NCI-H2081 treated with DMSO at 0.1 percent for 48 hours (cell line): ENCODE measurements around the gene NT5DC3.

Experiments
- DNase-seq: peaks from one replicate; lab custom pipeline; 2025; lab: John Stamatoyannopoulos, UW

The NT5DC3 gene

DNA sequence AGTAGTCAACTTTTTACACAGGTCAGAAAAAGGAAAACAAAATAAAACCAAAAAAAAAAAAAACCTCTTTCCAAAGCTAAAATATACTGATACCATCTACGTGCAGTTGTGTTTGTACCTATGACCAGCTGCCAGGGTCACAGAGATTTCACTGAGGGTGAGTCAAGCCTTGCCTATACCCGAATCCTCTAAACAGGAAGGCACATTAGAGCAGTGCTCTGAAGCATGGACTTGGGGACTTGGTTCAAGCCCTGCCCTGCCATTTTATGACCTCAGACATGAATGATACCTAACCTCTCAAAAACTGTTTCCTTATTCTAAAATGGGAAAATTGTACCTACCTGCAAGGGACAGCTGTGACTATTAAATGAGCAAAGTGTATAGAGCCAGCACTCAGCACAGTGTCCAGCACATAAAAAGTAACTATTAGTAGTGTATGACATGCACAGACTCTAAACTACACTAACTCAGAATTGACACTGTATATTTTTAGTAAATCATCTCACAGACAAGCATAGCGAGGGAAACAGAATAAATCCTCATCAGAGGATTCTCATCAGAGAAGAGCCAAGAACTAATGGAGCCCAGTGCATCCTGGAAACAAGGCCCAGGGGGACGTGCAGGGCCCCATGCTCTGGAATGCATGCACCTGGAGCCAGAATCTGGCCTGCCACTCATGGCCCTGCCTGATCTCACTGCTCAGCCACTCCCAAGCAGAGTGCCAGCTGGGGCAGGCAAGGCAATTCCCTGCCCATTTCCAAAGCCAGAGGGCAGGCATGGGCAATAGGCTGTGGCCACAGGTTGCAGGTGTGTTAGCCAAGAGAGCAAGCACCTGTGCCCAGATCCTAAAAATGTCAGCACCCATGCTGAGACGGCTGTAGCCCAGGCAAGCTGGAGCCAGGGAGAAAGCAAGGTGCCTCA is 57.0 kb downstream of the NT5DC3 start:
- DNase-seq = no peak

DNA sequence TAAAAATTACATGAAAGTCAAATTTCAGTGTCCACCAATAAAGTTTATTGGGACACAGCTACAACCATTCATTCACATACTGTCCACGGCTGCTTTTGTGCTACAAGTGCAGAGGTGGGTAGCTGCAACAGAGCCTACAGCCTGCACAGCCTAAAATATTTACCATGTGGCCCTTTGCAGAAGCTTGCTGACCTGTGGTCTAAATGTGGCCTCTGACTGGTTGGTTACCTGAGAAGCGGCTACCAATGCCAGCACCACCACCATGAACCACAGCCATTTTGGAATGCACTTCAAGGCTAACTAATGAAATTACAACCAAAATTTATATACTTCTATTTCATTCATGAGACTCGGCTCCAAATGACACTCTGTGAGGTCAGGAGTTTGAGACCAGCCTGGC is 58.6 kb downstream of the NT5DC3 start:
- no peak for DNase-seq

DNA sequence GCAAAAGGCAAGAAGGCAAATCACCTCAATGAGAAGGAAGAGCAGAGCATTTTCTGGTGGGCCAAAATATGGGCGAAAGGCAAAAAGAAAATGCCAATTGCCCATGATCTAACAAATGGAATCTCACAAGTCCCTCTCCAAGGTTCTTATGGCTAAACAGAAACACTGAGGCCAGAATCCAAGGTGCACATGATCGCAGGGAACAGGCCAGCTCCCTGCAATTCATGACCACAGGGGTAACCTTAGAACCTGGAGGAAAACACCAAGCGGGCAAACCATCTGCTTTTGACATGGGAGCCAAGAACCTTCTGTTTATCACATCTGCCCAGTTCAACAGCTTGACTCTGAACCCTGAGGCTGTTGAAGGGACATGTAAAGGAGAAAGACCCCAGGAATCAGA is 60.0 kb downstream of the NT5DC3 start:
- DNase-seq = no peak

DNA sequence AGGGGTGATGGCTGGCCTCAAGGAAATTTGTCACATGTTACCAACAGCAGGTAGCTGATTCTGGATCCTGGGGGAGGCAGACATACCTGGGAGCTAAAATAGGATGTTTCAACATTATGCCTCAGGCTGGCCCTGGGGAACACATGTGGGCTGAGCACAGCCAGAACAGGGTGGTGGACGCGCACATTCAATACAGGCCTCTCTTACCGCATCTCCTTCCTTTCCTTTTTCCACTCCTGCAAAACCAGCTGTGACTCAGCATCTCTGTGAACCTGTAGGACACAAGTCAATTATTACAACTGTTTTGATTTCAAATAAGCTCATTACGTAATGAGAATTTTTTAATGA is 61.0 kb downstream of the NT5DC3 start:
- no peak for DNase-seq

DNA sequence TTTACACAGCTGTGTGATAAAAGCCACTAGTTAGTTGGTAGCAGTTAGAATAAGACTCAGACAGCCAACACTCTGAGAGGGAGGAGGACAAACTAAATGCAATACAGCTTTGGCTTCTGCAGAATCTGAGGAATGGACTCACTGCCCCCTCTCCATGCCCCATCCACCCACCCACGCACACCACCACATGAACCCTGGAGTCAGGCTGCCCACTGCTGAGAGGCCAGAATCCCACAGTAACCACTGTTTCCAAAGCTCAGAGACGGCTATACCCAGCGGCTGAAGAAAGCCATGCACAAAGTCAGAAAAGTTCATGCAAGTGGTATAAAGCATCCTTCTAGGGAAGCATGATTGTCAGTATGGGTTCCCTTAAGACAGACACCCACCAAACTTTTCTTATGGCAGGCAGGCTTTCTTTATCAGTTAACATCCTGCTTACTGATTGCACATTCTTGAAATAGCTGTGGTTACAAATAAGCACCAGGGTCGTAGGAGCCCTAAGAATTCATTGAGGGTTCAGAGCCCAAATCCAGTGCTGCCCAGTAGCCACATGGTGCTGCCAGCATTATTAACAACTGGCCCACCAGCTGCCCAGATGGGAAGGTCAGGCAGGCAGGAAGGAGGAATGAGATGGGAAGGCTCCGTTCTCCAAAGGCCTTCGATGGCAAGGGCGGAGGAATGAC is 61.5 kb downstream of the NT5DC3 start:
- DNase-seq = no peak

DNA sequence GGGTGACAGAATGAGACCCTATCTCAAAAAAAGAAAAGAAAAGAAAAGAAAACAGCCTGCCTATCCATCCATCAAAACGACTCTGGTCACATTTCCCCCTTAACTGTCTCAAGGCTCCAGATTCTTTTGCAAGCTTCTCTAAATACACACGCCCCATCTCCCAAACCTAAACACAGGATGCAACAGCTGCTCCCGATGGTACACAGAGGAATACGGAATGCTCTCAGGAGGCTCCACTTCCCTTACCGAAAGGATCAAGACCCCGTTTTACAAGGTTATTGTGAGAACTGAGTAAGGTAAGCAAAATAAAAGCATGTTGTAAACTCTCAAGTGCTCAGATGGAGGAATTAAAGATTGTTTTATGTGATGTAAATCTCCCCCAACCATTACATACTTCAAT is 62.3 kb downstream of the NT5DC3 start:
- DNase-seq = no peak

DNA sequence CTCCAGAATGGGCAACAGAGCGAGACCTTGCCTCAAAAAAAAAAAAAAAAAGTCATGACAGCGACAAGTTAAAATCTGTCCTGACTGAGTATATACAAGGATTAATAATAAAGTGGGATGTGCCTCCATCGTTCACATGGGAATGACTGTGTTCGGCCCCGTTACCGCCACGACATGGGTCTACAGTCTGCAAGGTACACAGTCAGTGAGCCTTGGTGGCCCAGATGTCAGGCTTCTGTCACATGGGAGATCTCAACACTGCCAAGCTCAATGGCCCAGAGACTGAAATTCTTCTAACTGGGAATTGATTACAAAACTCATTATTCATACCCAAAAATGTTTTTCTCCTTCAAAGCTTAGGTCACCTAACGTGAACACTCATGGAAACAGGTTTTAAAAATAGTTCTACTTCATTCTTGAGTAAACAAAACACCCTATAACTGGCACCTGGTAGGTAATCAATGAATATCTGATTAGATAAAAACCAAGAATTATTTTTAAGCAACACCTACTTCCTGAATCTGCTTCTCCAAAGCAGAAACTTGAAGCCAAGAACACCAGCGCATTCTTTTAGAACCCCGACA is 66.0 kb downstream of the NT5DC3 start:
- no peak for DNase-seq

DNA sequence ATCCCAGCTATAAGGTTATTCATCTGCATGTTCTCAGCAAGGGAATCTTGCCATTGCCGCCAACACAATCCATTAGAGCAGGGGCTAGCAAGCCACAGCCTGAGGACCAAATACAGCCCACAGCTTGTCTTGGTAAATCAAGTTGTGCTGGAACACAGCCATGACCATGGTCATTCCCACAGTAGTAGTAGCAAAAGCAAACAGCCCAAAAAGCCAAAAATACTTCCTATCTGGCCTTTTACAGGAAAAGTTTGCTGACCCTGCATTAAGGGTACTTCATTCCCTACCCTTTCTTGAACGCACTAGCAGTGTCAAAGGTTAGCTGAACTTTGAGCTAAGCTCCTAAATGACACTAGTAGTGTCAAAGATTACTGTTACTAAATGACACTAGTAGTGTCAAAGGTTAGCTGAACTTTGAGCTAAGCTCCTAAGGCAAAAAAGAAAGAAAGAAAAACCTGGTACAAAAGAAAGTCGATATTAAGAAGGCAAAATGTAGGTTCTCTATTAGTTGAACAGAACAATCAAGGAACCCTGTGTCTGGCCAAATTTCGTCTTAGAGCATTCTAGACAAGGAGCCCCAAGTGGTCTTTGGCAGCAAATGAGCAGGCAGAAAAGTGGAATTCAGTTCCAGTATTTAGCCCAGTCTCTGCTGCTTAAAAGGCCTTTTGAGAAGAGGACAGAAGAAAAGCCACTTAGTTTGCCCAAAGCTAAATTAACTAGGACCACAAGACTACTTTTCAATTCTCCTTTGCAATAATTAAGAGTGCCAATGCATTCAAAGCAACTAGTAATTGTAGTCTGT is 67.7 kb downstream of the NT5DC3 start:
- DNase-seq = no peak

DNA sequence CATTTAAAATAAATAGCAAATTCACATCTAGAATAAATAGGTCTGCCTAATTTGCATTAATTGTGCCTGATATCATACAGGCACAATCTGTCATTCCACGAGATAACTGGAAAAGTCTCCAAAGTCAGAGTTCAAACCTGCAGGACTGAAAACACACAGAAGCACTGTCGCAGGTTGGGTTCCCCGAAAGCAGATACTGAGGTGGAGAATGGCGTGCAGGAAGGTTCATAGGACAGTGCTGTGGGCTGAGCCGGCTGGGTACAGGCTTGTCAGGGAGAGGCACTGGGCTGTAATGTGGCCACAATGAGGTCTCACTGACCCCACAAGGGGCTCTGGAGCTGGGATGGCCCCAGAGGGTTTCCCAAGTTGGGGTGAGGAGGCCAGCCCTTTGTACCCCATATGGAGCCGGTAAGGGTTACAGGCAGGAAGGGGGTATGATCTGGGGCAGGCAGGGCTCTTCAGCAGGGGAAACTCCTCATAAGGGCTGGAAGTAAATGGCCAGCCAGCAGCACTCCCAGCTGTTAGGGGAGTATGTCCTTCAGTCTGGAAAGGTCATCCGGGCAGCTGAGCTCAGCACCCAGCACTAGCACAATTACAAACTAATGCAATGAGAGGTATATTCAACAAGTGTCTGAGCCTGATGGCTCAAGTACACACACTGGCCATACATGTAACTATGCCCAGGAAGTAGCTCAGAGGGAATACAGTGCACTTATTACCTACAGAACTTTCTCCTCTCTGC is 68.5 kb downstream of the NT5DC3 start:
- DNase-seq = no peak

DNA sequence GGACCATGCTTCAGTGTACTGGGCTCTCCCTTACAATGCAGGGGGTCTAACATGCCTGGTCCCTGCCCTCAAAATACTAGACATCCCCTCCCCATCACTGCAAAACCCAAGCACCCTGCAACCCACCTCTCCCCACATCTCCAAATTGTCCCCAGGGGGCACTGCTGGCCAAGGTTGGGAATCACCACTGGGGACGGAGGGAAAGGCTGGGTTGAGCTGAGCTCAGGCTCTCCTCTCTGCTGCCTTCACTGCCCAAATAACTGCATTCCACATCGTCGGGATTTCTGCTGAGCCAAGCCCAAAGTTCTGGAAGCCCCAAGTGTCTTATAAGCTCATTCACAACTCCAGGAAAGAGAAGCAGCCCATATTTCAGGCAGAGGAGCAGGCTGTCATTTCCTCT is 69.6 kb downstream of the NT5DC3 start:
- DNase-seq = no peak

DNA sequence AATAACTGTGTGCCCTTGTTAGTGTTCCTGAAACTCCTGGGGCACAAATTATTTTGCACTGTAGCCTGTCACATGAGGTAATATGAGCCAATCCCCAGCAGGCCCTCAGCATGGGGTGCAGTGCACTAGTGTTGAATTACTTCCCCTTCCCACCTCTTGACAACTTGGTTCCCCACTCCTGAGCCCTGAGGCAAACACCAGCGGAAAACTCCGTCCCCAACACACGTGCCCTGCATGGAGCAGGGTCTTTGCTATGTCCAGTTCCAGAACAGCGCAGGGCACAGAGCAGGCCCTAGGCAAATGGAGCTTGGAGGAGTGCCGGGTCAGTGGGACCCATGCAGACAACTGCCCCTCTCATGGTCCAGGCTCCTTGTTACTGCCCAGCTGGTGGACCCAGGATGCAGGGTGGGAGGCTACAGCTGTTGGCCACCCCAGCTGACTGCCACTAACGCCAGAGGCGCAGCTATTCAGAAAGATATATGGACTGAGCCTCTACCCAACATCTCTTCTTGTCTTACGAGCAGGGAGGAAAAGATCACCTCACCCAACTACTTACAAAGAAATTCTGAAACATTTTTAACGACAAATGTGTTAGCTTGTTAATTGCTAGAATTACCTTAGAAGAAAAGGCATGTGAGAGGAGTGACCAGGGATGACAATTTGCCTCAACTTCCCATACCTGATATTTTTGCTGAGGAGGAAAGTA is 71.6 kb downstream of the NT5DC3 start:
- DNase-seq = no peak

DNA sequence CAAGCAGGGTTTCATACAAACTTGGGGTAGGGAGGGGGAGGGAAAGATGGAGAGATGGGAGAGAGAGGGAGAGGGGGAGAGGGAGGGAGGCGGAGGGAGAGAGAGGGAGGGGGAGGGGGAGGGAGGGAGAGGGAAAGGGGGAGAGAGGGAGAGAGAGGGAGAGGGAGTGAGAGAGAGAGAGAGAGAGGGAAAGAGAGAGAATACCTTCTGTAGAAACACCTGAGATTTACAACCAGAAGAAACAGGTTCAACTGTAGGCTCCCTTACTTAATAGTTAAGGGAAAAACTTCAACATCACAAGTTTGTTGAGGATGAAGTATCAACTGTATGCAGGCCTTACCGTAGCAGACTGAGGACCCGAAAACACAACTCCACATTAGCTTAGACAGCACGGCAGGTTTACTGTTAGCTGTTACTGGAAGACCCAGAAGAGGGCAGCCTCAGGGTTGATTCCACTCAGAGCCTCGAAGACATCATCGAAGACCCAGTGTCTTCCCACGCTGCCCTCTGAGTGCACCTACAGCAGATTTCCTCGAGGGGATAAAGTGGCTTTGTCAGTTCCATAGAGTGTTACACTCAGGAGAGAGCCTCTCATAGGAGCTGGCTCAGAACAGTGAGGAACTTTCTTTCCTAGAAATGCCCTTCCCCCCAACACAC is 72.4 kb downstream of the NT5DC3 start:
- no peak for DNase-seq

DNA sequence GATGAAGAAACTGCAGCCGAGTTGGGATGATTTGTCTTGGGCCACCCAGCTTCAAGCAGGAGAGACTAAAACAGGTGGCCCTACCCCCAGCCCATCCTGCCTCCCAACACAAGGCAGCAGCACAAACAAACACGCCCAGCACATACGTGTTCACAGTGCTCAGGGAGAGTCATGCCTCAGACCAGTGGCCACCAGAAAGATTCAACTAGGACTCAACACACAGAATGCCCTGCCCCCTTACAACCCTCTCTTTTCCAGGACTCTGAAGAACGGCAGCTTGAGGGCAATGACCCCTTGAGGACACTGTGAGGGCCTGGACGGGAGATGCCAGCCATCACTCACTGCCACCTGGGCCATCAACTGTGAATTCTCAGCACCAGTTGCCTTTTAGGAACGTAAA is 75.0 kb downstream of the NT5DC3 start:
- DNase-seq = no peak

DNA sequence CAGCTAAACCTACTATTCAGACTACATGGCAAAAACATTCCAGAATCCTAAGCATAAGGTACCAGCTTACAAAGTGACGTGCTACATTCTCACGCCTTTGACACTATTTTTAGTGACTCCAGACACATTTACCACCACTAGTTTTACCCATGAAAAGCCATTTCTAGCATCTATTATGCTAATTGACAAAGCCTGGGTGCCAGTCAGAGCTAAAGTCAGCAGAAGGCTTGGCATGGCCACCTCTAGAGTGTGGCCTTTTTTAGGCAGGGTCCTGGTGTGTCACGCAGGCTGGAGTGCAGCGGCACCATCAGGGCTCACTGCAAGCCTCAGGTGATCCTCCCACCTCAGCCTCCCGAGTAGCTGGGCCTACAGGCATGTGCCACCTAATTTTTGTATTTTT is 75.7 kb downstream of the NT5DC3 start:
- no peak for DNase-seq

DNA sequence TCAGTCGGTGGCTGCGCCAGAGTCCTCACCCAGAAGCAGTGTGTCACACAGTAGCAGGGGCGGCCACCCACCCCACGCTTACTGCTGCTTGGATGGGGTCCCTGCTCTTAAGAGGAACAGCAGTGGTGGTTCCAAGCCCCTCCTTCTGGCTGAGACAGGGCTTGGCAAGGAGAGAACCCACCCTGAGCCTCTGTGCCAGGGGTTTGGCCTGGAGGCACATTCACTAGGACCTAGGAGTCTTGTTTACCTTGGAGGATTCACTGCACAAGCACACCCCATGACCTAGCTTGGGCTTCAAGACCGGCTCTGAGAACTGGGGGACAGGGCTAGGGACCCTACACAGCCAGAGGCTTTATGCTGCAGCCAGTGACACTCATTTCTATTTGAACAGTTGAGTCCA is 78.6 kb downstream of the NT5DC3 start:
- no peak for DNase-seq

DNA sequence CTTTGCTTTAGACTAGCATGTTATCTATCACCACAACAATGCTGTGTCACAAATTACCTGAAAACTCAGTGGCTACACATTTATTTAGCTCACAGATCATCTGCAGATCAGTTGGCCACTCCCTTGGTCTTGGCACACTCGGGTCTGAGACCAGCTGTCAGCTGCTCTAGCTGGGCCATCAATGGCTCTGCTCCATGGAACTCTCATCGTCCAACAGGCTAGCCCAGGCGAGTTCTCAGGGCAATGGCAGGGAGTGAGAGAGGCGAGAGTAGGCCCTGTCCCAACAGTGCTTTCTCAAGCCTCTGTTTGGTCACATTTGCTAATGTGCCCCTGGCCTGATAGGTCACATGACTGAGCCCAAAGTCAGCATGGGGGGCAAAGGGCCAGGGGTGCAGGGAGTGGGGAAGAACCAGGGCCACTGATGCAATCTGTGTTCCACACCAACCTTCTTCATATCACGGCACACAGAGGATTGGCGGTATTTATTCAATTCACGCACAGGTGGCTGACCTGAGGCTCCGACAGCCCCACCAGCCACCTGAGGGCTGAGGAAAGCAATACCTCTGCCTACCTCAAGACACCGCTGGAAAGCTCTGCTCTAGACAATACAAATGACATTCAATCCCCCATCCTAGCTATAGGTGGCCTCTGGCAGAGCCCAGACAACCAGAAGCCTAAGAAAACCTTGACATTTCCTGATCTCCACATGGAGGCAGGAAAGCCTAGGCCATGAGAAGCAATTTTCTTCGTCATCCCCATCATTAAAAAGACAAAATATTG is 82.5 kb downstream of the NT5DC3 start:
- no peak for DNase-seq

DNA sequence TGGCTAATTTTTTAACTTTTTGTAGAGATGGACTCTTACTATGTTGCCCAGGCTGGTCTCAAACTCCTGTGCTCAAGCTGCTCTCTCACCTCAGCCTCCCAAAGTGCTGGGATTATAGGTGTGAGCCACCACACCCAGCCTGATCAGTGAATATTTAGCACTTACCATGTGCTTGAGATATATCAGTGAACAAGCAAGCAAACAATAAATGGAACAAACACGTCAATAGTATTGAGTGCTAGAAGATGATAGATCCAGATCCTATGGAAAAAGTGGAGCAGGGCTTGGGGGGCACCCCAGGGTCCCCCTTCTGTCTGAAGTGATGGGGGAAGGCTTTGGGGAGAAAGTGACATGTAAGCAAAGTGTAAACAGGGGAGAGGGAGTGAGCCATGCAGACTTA is 83.8 kb downstream of the NT5DC3 start:
- DNase-seq = no peak

DNA sequence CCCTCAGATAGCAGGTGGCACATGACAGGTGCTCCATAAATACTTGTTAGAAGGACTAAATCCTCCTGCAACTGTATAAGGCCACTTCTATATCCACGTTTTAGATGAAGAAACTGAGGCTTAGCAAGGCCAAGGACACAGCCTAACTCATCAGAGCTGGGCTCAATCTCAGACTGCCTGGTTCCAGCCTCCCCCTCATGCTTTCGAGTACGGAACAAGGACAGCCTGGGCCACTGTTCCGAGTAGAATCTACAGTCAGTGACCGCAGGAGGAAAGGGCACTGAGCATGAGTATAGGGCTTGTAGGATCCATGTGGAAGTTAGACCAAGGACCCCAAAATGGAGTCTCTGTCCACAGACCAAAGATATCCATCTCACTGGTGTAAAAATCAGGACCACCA is 84.6 kb downstream of the NT5DC3 start:
- DNase-seq = no peak

DNA sequence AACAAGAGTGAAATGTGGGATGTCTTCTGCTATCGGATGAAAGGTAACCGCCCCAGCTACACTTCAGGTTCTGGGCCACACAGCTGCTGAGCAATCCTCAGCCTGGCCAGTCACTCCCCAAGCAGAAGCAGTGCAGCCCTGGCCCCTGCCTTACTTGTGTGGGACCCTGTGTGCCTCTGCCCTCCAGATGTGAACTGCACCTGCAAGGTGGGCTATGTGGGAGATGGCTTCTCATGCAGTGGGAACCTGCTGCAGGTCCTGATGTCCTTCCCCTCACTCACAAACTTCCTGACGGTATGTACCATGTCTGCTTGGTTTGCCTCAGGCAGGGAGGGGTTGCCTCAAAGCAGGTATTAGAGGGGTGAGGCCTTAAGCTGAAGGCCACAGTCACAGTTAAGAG is 85.6 kb downstream of the NT5DC3 start:
- no peak for DNase-seq

DNA sequence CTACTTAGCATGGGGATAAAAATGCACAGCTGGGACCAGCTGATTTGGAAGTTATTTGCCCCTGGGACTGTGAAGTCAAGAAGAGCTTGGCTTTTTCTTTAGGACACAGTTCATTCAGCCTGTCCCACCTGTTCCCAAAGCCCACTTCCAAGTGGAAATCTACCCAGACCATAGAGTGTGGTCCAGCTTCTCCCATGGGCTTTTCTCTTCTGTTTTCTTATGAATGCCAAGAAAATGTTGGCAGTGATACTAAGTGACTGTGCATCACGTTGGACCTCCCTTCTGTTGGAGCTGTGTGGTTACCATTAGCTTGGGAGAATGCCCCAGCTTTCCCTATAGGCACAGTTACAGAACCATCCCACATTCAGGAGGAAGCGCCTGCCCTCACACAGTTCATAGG is 89.4 kb downstream of the NT5DC3 start:
- no peak for DNase-seq
